ENCODE measurements around the gene SH3PXD2B.
"Not testable (repeated sequence)": the region's sequence is repeated elsewhere in the genome, so short reads cannot be mapped to it uniquely, and the experiment has no call there.

SH3PXD2B gene

GRCh38 chr5:172362755-172363154 is 91.6 kb downstream of the SH3PXD2B start:
- no peak for DNase-seq

GRCh38 chr5:172361566-172362238 is 92.6 kb downstream of the SH3PXD2B start:
- no peak for DNase-seq

GRCh38 chr5:172358345-172358744 is 96.0 kb downstream of the SH3PXD2B start:
- DNase-seq: no peak

GRCh38 chr5:172356527-172356926 is 97.8 kb downstream of the SH3PXD2B start:
- DNase-seq: no peak

GRCh38 chr5:172356047-172356446 is 98.3 kb downstream of the SH3PXD2B start:
- no peak for DNase-seq

GRCh38 chr5:172353846-172354245 is 100.5 kb downstream of the SH3PXD2B start:
- DNase-seq: no peak

- DNase-seq: no peak
These were observed 101.0 kb downstream of the SH3PXD2B start for GRCh38 chr5:172353271-172353812.

- not testable (repeated sequence) for DNase-seq
These were observed 101.8 kb downstream of the SH3PXD2B start for GRCh38 chr5:172352526-172352925.

- no peak for DNase-seq
These were observed 103.0 kb downstream of the SH3PXD2B start for GRCh38 chr5:172351240-172351778.

- DNase-seq: no peak
These were observed 103.8 kb downstream of the SH3PXD2B start for GRCh38 chr5:172350212-172351181.

GRCh38 chr5:172348733-172349132 is 105.6 kb downstream of the SH3PXD2B start:
- not testable (repeated sequence) for DNase-seq

GRCh38 chr5:172348084-172348483 is 106.2 kb downstream of the SH3PXD2B start:
- no peak for DNase-seq

GRCh38 chr5:172347496-172348052 is 106.8 kb downstream of the SH3PXD2B start:
- no peak for DNase-seq

- DNase-seq: no peak
These were observed 108.4 kb downstream of the SH3PXD2B start for GRCh38 chr5:172345881-172346280.

- no peak for DNase-seq
These were observed 109.4 kb downstream of the SH3PXD2B start for GRCh38 chr5:172344855-172345409.

GRCh38 chr5:172343741-172344140 is 110.6 kb downstream of the SH3PXD2B start:
- DNase-seq: no peak

- no peak for DNase-seq
These were observed 111.4 kb downstream of the SH3PXD2B start for GRCh38 chr5:172342918-172343317.

GRCh38 chr5:172339264-172340180 is 114.8 kb downstream of the SH3PXD2B start:
- no peak for DNase-seq

GRCh38 chr5:172336676-172337285 is 117.5 kb downstream of the SH3PXD2B start:
- no peak for DNase-seq

GRCh38 chr5:172336264-172336663 is 118.1 kb downstream of the SH3PXD2B start:
- DNase-seq: no peak

GRCh38 chr5:172335721-172336120 is 118.6 kb downstream of the SH3PXD2B start:
- DNase-seq: no peak
